Glomerular endothelial cell (primary cell): Measurements from ENCODE around the gene C10orf90. TPM values are rescaled to one million over a fixed set of nuclear protein-coding genes. Genes with fewer than 3 reads are reported as not detected.

Experiments
- DNase-seq: peaks from one replicate; pipeline ENCODE4 v3.0.0-alpha.2; 2011; ENCODE audit warnings: low read depth, low spot score; ENCODE audit errors: extremely low read depth
- total RNA-seq: library from RNA; depleted of rRNA; stranded (reverse); fragments of >200 nt; gene quantifications from 2 replicates; pipeline ENCODE4 v1.2.3, GENCODE V29; 2015

Gene C10orf90
- total RNA-seq, 1 donor from 2014 or later = not detected

DNA sequence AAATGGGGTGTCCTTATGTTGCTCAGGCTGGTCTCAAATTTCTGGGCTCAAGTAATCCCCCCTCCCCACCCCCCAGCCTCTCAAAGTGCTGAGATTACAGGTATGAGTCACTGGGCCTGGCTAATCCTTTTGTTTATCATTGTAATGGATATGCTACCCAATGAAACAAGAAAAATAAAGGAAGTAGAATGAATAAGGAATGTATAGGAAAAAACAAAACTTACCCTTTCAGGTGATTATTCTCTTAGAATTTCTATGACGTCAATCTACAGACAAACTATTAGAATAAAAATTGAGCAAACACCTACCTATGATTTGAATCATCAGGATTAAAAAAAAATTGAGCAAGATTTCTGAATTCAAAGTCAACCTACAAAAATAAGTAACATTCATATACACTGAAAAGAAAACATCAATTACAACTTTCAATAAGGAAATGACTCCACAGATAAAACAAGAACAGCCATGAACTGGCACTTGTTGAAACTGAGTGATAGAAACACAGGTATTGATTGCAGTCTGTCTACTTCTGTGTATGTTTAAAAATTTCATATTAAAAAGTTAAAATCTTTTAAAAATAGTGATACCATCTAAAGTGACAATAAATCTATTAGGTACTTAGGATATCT, 294.5 kb downstream of the C10orf90 start:
- no peak for DNase-seq

GRCh38 chr10:126375299-126375698, 295.2 kb downstream of the C10orf90 start:
- DNase-seq = no peak

Other genes starting within 250 kb of the C10orf90 start
- gene DOCK1, start 234.7 kb upstream of the C10orf90 start, total RNA-seq = 53.8 and 90.4 TPM in 2 replicates